SJSA1 (cell line): ENCODE data around the gene BSCL2. TPM values are rescaled to one million over a fixed set of nuclear protein-coding genes. Genes with fewer than 3 reads are reported as not detected.
"Not testable (repeated sequence)": the region's sequence is repeated elsewhere in the genome, so short reads cannot be mapped to it uniquely, and the experiment has no call there.

Experiments
- DNase-seq, 2 experiments: peaks; one replicate each; pipeline ENCODE4 v3.0.0-alpha.2; 2015 to 2020; ENCODE audit warnings: low spot score in 2 of 2, low read depth in 1 of 2
- H3K27ac ChIP-seq: fragments of 250-450 bp; sonication (Bioruptor Pico); 2 replicates; pipeline ENCODE4 v1.5.1; 2020; ENCODE audit warnings: mild to moderate bottlenecking, moderate library complexity
- H3K27me3 ChIP-seq: fragments of 250-450 bp; sonication (Bioruptor Pico); replicated peaks from 2 replicates; pipeline ENCODE4 v1.5.1; 2020; ENCODE audit warnings: mild to moderate bottlenecking, moderate library complexity
- H3K36me3 ChIP-seq: fragments of 250-450 bp; sonication (Bioruptor Pico); 2 replicates; pipeline ENCODE4 v1.5.1; 2020; ENCODE audit warnings: mild to moderate bottlenecking
- H3K4me1 ChIP-seq: fragments of 250-450 bp; sonication (Bioruptor Pico); replicated peaks from 2 replicates; pipeline ENCODE4 v1.6.1; 2021; ENCODE audit warnings: mild to moderate bottlenecking
- H3K4me3 ChIP-seq: fragments of 250-450 bp; sonication (Bioruptor Pico); 2 replicates; pipeline ENCODE4 v1.5.1; 2020; ENCODE audit warnings: mild to moderate bottlenecking
- H3K9me3 ChIP-seq: fragments of 250-450 bp; sonication (Bioruptor Pico); replicated peaks from 2 replicates; pipeline ENCODE4 v1.5.1; 2020; ENCODE audit warnings: mild to moderate bottlenecking
- total RNA-seq: library from RNA; depleted of rRNA; stranded (reverse); fragments of >200 nt; shearing (Covaris generic); gene quantifications from 2 replicates; pipeline ENCODE4 v1.2.3, GENCODE V29; 2014

Gene BSCL2
- total RNA-seq, 1 experiment from 2014 or later, result 51.4 TPM

GRCh38 chr11:62669420-62670161, 37.6 kb downstream of the BSCL2 start:
- no peaks in the 10 kb centered on the region; the same call in 1 of the 2 replicates for H3K9me3 ChIP-seq
- H3K4me1 ChIP-seq, result peaks cover 30% of the 10 kb centered on the region
- no peaks in the 10 kb centered on the region for H3K27me3 ChIP-seq
- no peak overlapping the region for H3K4me3 ChIP-seq
- H3K27ac ChIP-seq, result no peak overlapping the region
- peaks cover 65% of the 10 kb centered on the region for H3K36me3 ChIP-seq
- no peak for DNase-seq

GRCh38 chr11:62667460-62667859, 39.8 kb downstream of the BSCL2 start:
- DNase-seq, result no peak
- H3K36me3 ChIP-seq, result peaks cover 53% of the 10 kb centered on the region
- H3K4me1 ChIP-seq, result peaks cover 24% of the 10 kb centered on the region
- no peak overlapping the region for H3K27ac ChIP-seq
- H3K4me3 ChIP-seq, result no peak overlapping the region
- no peaks in the 10 kb centered on the region; the same call in 1 of the 2 replicates for H3K9me3 ChIP-seq
- no peaks in the 10 kb centered on the region for H3K27me3 ChIP-seq

- peaks cover 54% of the 10 kb centered on the region for H3K36me3 ChIP-seq
- H3K27me3 ChIP-seq, result no peaks in the 10 kb centered on the region
- 0 out of 2 replicates have a peak overlapping the region, but pooled peaks have one; percentile 37 for H3K27ac ChIP-seq
- H3K4me3 ChIP-seq, result peak overlapping the region; percentile 61
- no peak for DNase-seq
- peaks cover 23% of the 10 kb centered on the region for H3K4me1 ChIP-seq
- H3K9me3 ChIP-seq, result no peaks in the 10 kb centered on the region; the same call in 1 of the 2 replicates
Observed at GRCh38 chr11:62666259-62666926, 40.8 kb downstream of the BSCL2 start.

GRCh38 chr11:62665599-62666258, 41.5 kb downstream of the BSCL2 start:
- peak overlapping the region; percentile 37 for H3K27ac ChIP-seq
- DNase-seq, result peak in 1 of 2 experiments; percentile 70
- H3K4me1 ChIP-seq, result peaks cover 18% of the 10 kb centered on the region
- H3K4me3 ChIP-seq, result peak overlapping the region; percentile 61
- no peaks in the 10 kb centered on the region; the same call in 1 of the 2 replicates for H3K9me3 ChIP-seq
- no peaks in the 10 kb centered on the region for H3K27me3 ChIP-seq
- H3K36me3 ChIP-seq, result peaks cover 60% of the 10 kb centered on the region

- Histone ChIP-seq H3K27me3 (no peaks in the 10 kb centered on the region), H3K9me3 (no peaks in the 10 kb centered on the region; the same call in 1 of the 2 replicates), H3K27ac (peak within 1 kb of the TSS; percentile 37), H3K4me1 (peaks cover 14% of the 10 kb centered on the region), H3K4me3 (peak within 1 kb of the TSS; percentile 61), H3K36me3 (peaks cover 60% of the 10 kb centered on the region)
- peak; percentile 98 to 99 for DNase-seq
Observed at GRCh38 chr11:62665075-62665598, 42.1 kb downstream of the BSCL2 start, which contains the start of the genes C11orf98 and CSKMT. Gene C11orf98, minus strand, starts transcription at chr11:62665210. Its CDS starts 41 bp downstream, at chr11:62665169. Gene CSKMT, plus strand, starts transcription at chr11:62665312. Its CDS starts 568 bp downstream, at chr11:62665880.

- H3K36me3 ChIP-seq, result peaks cover 56% of the 10 kb centered on the region
- peak in 1 of 2 experiments; percentile 69 for DNase-seq
- no peaks in the 10 kb centered on the region; the same call in 1 of the 2 replicates for H3K9me3 ChIP-seq
- H3K27ac ChIP-seq, result peak overlapping the region; percentile 37
- no peaks in the 10 kb centered on the region for H3K27me3 ChIP-seq
- H3K4me1 ChIP-seq, result peaks cover 14% of the 10 kb centered on the region
- peak overlapping the region; percentile 61 for H3K4me3 ChIP-seq
Observed at GRCh38 chr11:62664405-62665074, 42.7 kb downstream of the BSCL2 start.

- Histone ChIP-seq H3K27me3 (no peaks in the 10 kb centered on the region), H3K4me1 (peaks cover 7% of the 10 kb centered on the region), H3K4me3 (no peak overlapping the region), H3K36me3 (peaks cover 16% of the 10 kb centered on the region), H3K27ac (no peak overlapping the region), H3K9me3 (no peaks in the 10 kb centered on the region; the same call in 1 of the 2 replicates)
- no peak for DNase-seq
Observed at GRCh38 chr11:62656796-62657429, 50.3 kb downstream of the BSCL2 start.

- no peak overlapping the region for H3K27ac ChIP-seq
- H3K27me3 ChIP-seq, result no peaks in the 10 kb centered on the region
- no peaks in the 10 kb centered on the region; the same call in 1 of the 2 replicates for H3K9me3 ChIP-seq
- no peak for DNase-seq
- peaks cover 16% of the 10 kb centered on the region for H3K36me3 ChIP-seq
- peaks cover 7% of the 10 kb centered on the region for H3K4me1 ChIP-seq
- H3K4me3 ChIP-seq, result no peak overlapping the region
Observed at GRCh38 chr11:62654297-62654696, 52.9 kb downstream of the BSCL2 start.

- peaks cover 7% of the 10 kb centered on the region for H3K4me1 ChIP-seq
- no peaks in the 10 kb centered on the region for H3K27me3 ChIP-seq
- peaks cover 35% of the 10 kb centered on the region for H3K36me3 ChIP-seq
- no peaks in the 10 kb centered on the region; the same call in 1 of the 2 replicates for H3K9me3 ChIP-seq
- DNase-seq, result no peak
- peak overlapping the region; percentile 59 for H3K27ac ChIP-seq
- H3K4me3 ChIP-seq, result peak overlapping the region; percentile 95
Observed at GRCh38 chr11:62652161-62653006, 54.8 kb downstream of the BSCL2 start.

- H3K27me3 ChIP-seq, H3K27ac ChIP-seq, DNase-seq, H3K9me3 ChIP-seq, H3K4me3 ChIP-seq: not testable (repeated sequence)
- H3K4me1 ChIP-seq, result peaks cover 16% of the 10 kb centered on the region
- H3K36me3 ChIP-seq, result peaks cover 49% of the 10 kb centered on the region
Observed at GRCh38 chr11:62650283-62650682, 56.9 kb downstream of the BSCL2 start.

- no peak overlapping the region for H3K27ac ChIP-seq
- H3K27me3 ChIP-seq, result no peaks in the 10 kb centered on the region
- H3K4me1 ChIP-seq, result peaks cover 20% of the 10 kb centered on the region
- H3K9me3 ChIP-seq, result no peaks in the 10 kb centered on the region; the same call in 1 of the 2 replicates
- no peak for DNase-seq
- H3K4me3 ChIP-seq, result no peak overlapping the region
- peaks cover 56% of the 10 kb centered on the region for H3K36me3 ChIP-seq
Observed at GRCh38 chr11:62649486-62649885, 57.7 kb downstream of the BSCL2 start.

GRCh38 chr11:62648967-62649364, 58.3 kb downstream of the BSCL2 start:
- Histone ChIP-seq H3K36me3 (peaks cover 61% of the 10 kb centered on the region), H3K27me3 (no peaks in the 10 kb centered on the region), H3K27ac (no peak overlapping the region), H3K9me3 (no peaks in the 10 kb centered on the region; the same call in 1 of the 2 replicates), H3K4me1 (peaks cover 15% of the 10 kb centered on the region), H3K4me3 (no peak overlapping the region)
- no peak for DNase-seq
